Astrocyte (in vitro differentiated cells and primary cell): ENCODE results near the gene FBXL4. TPM values are rescaled to one million over a fixed set of nuclear protein-coding genes. Genes with fewer than 3 reads are reported as not detected.

ENCODE experiments used
- DNase-seq: peaks from one replicate; pipeline ENCODE4 v3.0.0-alpha.2; 2010; ENCODE audit warnings: low read depth
- FAIRE-seq: peaks from 2 replicates; lab custom pipeline; 2011; peaks lifted over from hg19 to GRCh38; lab: Jason Lieb, UNC
- H2AFZ ChIP-seq: 2 replicates; pipeline ENCODE4 v1.6.0; 2012; ENCODE audit warnings: low read depth, low read length, inconsistent platforms
- H3K27ac ChIP-seq: 2 replicates; pipeline ENCODE4 v1.5.1; 2011; ENCODE audit warnings: low read depth, low read length, inconsistent platforms
- H3K27me3 ChIP-seq: 2 replicates; pipeline ENCODE4 v1.6.0; 2011; ENCODE audit warnings: low read length, inconsistent platforms; ENCODE audit not compliant: insufficient read depth
- H3K36me3 ChIP-seq: 2 replicates; pipeline ENCODE4 v1.5.1; 2011; ENCODE audit warnings: low read length, inconsistent platforms; ENCODE audit not compliant: insufficient read depth
- H3K4me1 ChIP-seq: 2 replicates; pipeline ENCODE4 v1.5.1; 2011; ENCODE audit warnings: low read length, inconsistent platforms; ENCODE audit not compliant: insufficient read depth
- H3K4me2 ChIP-seq: 2 replicates; pipeline ENCODE4 v1.6.0; 2012; ENCODE audit warnings: low read length, inconsistent platforms
- H3K4me3 ChIP-seq: 2 replicates; pipeline ENCODE4 v1.5.1; 2011; ENCODE audit warnings: low read depth, mild to moderate bottlenecking, low read length, inconsistent platforms; ENCODE audit not compliant: insufficient read depth
- H3K79me2 ChIP-seq: 2 replicates; pipeline ENCODE4 v1.6.0; 2012; ENCODE audit warnings: mild to moderate bottlenecking, low read length, inconsistent platforms; ENCODE audit not compliant: insufficient read depth
- H3K9ac ChIP-seq: 2 replicates; pipeline ENCODE4 v1.6.0; 2012; ENCODE audit warnings: mild to moderate bottlenecking, low read length, inconsistent platforms
- H3K9me3 ChIP-seq: 2 replicates; pipeline ENCODE4 v1.5.1; 2012; ENCODE audit warnings: low read depth, mild to moderate bottlenecking, low read length, inconsistent platforms; ENCODE audit not compliant: insufficient read depth
- H4K20me1 ChIP-seq: 2 replicates; pipeline ENCODE4 v1.6.0; 2012; ENCODE audit warnings: low read length, inconsistent platforms; ENCODE audit not compliant: insufficient read depth
- H3K27ac Mint-ChIP-seq: one replicate; pipeline ENCODE4 v1.8.0; 2021; ENCODE audit warnings: mild to moderate bottlenecking, mixed read lengths; ENCODE audit not compliant: unreplicated experiment
- H3K27me3 Mint-ChIP-seq: one replicate; pipeline ENCODE4 v1.8.0; 2021; ENCODE audit warnings: low read depth, mixed read lengths; ENCODE audit not compliant: unreplicated experiment
- H3K36me3 Mint-ChIP-seq: one replicate; pipeline ENCODE4 v1.8.0; 2021; ENCODE audit warnings: low read depth, mixed read lengths; ENCODE audit not compliant: unreplicated experiment
- H3K4me1 Mint-ChIP-seq: one replicate; pipeline ENCODE4 v1.8.0; 2021; ENCODE audit warnings: low read depth, mixed read lengths; ENCODE audit not compliant: unreplicated experiment
- H3K4me3 Mint-ChIP-seq: one replicate; pipeline ENCODE4 v1.8.0; 2021; ENCODE audit warnings: mild to moderate bottlenecking, moderate library complexity, mixed read lengths; ENCODE audit not compliant: unreplicated experiment
- H3K9me3 Mint-ChIP-seq: one replicate; pipeline ENCODE4 v1.8.0; 2021; ENCODE audit warnings: mild to moderate bottlenecking, mixed read lengths; ENCODE audit not compliant: unreplicated experiment
- CTCF ChIP-seq: IDR thresholded peaks from 2 replicates; pipeline ENCODE4 v1.5.1; 2011; ENCODE audit warnings: low read depth, mild to moderate bottlenecking, inconsistent platforms, low read length, moderate library complexity; ENCODE audit not compliant: insufficient read depth
- EZH2 ChIP-seq: IDR thresholded peaks from 2 replicates; pipeline ENCODE4 v1.6.1; 2012; ENCODE audit warnings: mild to moderate bottlenecking, low read length, inconsistent platforms; ENCODE audit not compliant: insufficient read depth
- total RNA-seq: library from RNA; stranded (reverse); gene quantifications from 2 replicates; pipeline ENCODE4 v1.2.1, GENCODE V29; 2021

FBXL4 gene
- total RNA-seq, 1 donor from 2014 or later: 16.1 TPM

- Histone ChIP-seq H3K27me3 (no peaks in the 10 kb centered on the region), H3K4me2 (no peak overlapping the region), H4K20me1 (peaks cover 14% of the 10 kb centered on the region), H3K79me2 (peaks cover 72% of the 10 kb centered on the region), H3K9ac (no peak overlapping the region), H3K4me3 (no peak overlapping the region), H3K9me3 (no peaks in the 10 kb centered on the region), H3K27ac (no peak overlapping the region), H3K36me3 (no peaks in the 10 kb centered on the region), H2AFZ (no peak overlapping the region), H3K4me1 (peaks cover 15% of the 10 kb centered on the region)
- no peak for TF ChIP-seq EZH2
- no peak for TF ChIP-seq CTCF
- FAIRE-seq: no peak
- H3K27ac Mint-ChIP-seq: no peak overlapping the region
- no peaks in the 10 kb centered on the region for H3K27me3 Mint-ChIP-seq
- DNase-seq: no peak
- no peak overlapping the region for H3K4me3 Mint-ChIP-seq
- H3K4me1 Mint-ChIP-seq: peaks cover 28% of the 10 kb centered on the region
- H3K9me3 Mint-ChIP-seq: peaks cover 10% of the 10 kb centered on the region
- peaks cover under 1% of the 10 kb centered on the region for H3K36me3 Mint-ChIP-seq
Measured at GRCh38 chr6:98944168-98944567, 3.6 kb downstream of the FBXL4 start.

DNA sequence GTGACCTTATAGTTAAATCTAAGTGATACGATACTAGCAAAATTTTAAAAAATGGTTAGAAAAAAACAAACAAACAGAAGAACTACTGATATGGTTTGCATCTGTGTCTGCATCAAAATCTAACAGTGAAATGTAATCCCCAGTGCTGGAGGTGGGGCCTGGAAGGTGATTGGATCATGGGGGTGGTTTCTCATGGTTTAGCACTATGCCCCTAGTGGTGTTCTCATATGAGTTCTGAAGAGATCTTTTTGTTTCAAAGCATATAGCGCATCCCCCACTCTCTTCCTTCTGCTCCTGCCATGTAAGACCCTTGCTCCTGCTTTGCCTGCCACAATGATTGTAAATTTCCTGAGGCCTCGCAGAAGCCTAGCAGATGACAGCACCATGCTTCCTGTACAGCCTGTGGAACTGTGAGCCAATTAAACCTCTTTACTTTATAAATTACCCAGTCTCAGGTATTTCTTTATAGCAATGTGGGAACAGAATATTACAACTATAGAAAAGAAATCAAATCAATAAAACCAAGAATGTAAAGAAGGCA, 5.4 kb downstream of the FBXL4 start:
- Histone ChIP-seq H3K27ac (no peak overlapping the region), H3K9me3 (no peaks in the 10 kb centered on the region), H3K4me3 (no peak overlapping the region), H3K36me3 (no peaks in the 10 kb centered on the region), H4K20me1 (peaks cover 24% of the 10 kb centered on the region), H3K4me1 (peaks cover 12% of the 10 kb centered on the region), H3K4me2 (no peak overlapping the region), H2AFZ (no peak overlapping the region), H3K9ac (no peak overlapping the region), H3K27me3 (no peaks in the 10 kb centered on the region), H3K79me2 (peaks cover 83% of the 10 kb centered on the region)
- Mint-ChIP-seq H3K36me3 (peaks cover 1% of the 10 kb centered on the region), H3K4me1 (peaks cover 28% of the 10 kb centered on the region), H3K27ac (no peak overlapping the region), H3K27me3 (no peaks in the 10 kb centered on the region), H3K9me3 (peaks cover 10% of the 10 kb centered on the region), H3K4me3 (no peak overlapping the region)
- TF ChIP-seq EZH2 (no peak), CTCF (no peak)
- FAIRE-seq: no peak
- no peak for DNase-seq

GRCh38 chr6:98941319-98941718, 6.4 kb downstream of the FBXL4 start:
- Histone ChIP-seq H3K27me3 (no peaks in the 10 kb centered on the region), H3K4me3 (no peak overlapping the region), H3K4me2 (peak overlapping the region; percentile 10), H3K9ac (no peak overlapping the region), H3K27ac (no peak overlapping the region), H4K20me1 (peaks cover 28% of the 10 kb centered on the region), H3K36me3 (no peaks in the 10 kb centered on the region), H3K4me1 (peaks cover 4% of the 10 kb centered on the region), H3K79me2 (peaks cover 78% of the 10 kb centered on the region), H2AFZ (no peak overlapping the region), H3K9me3 (no peaks in the 10 kb centered on the region)
- FAIRE-seq (no peak), DNase-seq (no peak)
- Mint-ChIP-seq H3K27me3 (no peaks in the 10 kb centered on the region), H3K27ac (peak overlapping the region; percentile 66), H3K4me3 (no peak overlapping the region), H3K4me1 (peaks cover 24% of the 10 kb centered on the region), H3K9me3 (peaks cover 10% of the 10 kb centered on the region), H3K36me3 (peaks cover 1% of the 10 kb centered on the region)
- TF ChIP-seq CTCF (no peak), EZH2 (no peak)
